Ureter (tissue), 1 donor: ENCODE results near the gene CCDC9B. TPM values are rescaled to one million over a fixed set of nuclear protein-coding genes. Genes with fewer than 3 reads are reported as not detected.

ENCODE experiments used
- DNase-seq: peaks from one replicate; pipeline ENCODE4 v3.0.0-alpha.2; 2020; ENCODE audit warnings: low spot score
- total RNA-seq: library from RNA; stranded (reverse); gene quantifications from one replicate; pipeline ENCODE4 v1.2.4, GENCODE V29; 2023
- donor health status: DM: yes; HTN: yes; CAD: no.

CCDC9B gene
- total RNA-seq, 1 donor from 2014 or later = 56.5 TPM

DNA sequence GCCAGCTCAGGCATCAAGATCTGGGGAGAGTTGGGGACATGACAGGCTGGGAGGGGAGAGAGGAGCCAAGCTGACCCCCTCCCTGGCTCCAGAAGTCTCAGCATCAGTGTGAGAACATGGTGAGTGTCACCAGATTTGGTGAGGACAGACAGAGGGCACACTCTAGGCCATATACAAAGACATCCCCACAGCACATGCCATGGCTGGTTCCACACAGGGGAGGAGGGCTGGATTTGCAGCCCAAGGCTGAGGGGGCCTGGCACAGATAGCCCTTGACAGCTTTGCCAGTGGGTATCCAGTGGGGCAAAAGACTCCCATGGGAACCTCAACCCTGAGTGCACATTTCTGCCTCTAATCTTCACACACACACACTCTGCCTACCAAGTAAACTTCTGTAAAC, 47.7 kb downstream of the CCDC9B start:
- DNase-seq = no peak

DNA sequence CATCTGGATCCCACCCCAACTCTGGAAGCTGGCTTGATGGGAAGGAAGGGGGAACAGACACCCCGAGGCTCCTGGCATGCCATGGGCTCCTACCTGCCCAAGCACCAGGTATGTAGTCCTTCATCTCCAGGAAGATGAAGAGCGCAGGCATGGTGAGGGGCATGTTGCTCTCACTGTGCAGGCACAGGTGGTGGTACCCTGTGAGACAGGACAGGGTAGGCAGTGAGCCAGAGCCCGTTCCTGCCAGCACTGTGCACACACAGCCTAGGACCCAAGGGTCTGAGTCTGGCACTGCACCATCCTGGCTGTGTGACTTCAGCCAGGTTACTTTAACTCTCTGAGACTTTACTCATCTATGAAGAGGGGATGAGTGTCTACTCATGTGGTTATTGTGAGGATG, 48.5 kb downstream of the CCDC9B start:
- no peak for DNase-seq

DNA sequence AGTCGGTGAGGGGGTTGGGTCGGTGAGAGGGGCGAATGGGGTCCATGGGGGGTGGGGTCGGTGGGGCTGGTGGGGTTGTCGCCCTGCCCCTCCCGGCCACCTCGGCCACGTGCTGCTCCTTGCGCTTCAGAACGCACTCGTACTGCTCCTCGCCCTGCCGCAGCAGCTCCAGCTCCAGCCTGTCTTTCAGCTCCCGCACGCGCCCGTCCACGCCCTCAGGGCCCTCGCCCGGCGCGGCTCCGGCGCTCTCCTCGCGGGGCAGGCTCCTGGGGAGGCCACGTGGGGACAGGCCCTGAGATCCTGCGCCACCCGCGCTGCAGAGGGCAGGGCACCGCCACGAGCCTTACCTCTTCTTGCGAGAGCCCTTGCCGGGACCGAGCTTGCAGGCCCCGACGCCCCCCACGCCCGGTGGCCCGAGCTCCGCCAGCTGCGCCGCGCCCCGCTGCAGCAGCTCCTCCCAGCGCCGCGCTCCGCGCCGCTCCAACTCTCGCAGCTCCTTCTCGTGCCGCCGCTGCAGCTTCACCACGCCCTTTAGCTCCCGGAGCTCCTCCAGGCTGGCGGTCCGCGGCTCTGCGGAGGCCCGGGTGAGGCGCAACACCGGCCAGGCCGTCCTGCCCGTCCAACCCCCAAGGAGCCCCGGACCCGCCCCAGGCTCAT, 49.7 kb downstream of the CCDC9B start:
- no peak for DNase-seq

DNA sequence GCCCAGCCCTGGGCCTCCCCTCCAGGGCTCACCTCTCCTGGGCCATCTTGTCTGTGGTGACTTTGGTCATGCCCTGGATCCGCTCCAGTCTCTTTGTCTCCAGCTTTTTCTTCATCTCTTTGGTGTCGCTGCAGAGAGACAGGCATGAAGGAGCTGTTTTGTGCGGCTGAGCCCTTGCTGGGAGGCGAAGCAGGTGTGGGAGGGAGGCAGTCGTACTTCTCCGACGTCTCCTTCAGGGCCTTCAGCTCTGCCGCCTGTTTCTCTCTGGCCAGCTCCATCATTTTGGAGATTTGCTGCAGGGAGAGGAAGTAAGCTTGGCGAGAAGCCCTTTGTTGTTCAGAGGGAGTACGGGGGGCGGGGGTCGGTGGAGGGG, 50.2 kb downstream of the CCDC9B start:
- DNase-seq = no peak

DNA sequence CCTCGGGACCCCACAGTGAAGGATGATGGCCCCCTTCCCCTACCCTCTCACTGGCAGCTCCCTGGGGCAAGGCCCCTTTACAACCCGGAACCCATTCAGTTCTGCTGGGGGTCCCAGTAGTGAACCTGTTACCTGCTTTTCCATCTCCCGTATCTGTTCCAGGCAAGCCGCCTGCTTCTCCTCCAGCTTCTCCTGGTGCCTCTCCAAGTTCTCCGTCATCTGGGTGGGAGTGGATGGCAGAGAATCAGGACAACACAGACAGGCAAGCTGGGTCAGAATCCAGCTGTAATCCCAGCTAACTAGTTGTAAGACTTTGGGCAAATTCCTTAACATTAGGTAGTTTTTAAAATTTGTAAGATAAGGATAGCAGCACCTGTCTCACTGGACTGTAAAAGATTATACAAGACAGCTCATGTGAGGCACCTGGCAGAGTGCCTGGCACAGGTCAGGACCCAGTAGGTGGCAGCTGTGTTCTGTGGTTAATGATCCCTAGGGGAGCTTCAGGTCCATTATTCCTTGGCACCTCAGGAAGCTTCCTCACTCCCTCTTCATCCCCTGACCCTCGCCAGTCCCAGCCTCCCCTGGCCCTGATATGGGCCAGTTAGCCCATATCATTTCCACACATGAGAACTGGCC, 51.5 kb downstream of the CCDC9B start:
- DNase-seq = no peak

DNA sequence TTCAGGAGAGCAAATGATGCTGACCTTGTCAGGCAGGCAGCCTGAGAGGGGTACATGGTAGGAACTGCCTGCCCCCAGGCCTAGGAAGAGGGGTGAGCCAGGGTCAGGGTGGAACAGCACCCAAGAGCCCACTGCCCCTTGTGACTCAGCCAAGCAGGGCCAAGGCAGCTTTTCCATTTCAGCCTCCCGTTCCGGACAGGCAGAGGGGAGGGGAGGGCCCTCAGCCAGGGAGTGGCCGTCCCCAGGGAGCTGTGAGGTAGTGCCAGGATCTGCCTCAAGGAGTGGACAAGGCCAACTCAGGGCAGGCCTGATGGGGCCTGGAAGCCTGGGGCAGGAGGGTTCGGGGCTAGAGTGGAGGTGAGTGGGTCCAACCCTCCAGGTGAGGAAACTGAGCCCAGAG, 52.8 kb downstream of the CCDC9B start:
- no peak for DNase-seq

DNA sequence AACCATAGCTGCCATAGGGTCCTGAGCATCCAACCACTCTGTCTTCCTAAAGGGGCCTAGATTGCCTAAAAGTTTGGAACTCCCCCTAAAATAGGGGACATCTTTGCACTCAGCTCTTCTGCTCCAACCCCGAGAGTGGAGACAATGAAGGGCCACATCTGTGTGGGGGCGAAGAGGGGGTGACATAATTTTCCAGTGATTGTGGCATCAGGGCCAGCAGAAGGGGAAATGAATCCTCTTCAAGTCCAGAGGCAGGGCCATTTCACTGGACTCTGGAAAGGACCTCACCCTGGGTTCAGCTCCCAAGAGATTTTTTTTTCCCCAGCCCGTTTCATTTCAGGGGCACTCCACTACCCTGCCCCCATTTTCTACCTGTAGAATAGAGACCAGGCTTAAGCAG, 53.2 kb downstream of the CCDC9B start:
- no peak for DNase-seq

DNA sequence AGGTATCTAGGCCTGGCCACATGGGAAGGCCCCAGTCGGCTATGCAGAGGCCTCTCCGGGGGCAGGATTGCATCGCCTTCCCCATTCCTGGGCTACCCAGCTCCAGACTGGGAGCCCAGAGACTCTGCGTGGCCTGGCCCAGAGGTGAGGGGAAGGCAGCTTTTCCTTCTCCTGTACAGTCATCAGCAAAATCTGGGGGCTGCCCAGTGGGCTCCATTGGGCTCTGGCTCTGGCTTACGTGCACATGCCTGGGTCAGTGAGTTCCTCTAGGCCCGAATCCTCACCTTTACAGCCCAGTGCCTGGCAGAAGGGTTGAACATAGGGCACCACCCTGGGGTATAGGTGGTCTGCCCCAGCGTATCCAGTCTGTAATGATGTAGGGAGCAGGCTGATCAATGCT, 53.9 kb downstream of the CCDC9B start:
- no peak for DNase-seq

DNA sequence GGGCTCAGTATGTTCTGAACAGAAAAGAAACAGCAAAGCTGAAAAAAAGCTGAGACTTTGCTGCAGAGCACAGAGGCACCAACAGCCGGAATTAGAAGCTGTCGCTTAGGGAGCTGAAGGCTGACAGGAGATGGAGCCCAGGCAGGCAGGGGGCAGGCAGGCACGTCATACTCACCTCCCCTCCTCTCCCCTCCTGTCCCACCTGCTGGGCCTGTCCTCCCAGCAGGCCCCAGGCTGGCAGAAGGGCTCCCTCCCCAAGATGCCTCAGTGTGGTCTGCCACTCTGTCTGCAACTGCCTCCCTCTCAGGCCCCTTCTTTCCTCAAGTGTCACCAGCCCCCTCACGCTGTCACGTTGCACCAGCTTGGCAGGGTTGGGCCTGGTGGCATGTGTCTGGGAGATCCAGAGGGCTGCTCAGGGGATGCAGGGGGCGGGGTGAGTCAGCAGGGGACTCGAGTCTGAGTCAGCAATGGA, 54.6 kb downstream of the CCDC9B start:
- no peak for DNase-seq

DNA sequence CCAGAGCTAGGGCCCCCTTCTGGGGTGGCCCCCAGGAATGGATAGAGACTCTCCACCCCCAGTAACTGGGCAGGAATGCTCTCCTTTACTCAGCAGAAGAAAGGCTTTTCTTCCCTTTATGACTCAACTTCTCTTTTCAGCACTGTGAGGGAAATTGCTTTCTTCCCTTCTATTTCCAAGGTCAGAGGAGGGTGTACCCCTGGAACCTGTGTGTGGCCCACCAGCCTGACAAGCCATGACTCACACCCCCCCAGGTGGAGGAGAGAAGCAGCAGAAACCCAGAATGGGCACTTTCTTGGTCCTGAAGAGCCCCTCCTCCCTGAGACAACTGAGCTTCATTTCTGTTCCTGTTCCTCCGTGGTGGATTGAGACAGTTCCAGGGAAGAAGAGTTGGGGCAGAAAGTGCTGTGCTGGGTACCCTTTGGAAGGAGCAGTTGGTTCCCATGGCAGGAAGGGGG, 55.2 kb downstream of the CCDC9B start:
- no peak for DNase-seq

DNA sequence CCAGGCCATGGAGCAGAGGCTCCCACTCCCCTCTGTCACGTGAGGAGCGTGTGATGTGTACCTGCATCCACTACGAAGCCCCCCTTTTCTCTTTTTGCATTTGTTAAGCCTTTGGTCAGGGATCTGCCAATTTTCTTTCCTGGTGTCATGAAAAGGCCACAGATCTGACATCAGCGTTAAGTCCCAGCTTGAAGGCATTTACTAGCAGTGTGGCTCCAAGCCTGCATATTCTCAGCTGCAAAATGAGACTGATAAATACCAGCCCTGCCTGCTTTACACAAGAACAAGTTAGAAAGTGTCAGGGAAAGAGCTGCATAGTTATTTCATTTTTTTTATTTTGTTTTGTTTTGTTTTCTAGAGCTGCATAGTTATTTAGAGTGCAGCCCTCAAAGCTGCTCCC, 55.6 kb downstream of the CCDC9B start:
- no peak for DNase-seq

DNA sequence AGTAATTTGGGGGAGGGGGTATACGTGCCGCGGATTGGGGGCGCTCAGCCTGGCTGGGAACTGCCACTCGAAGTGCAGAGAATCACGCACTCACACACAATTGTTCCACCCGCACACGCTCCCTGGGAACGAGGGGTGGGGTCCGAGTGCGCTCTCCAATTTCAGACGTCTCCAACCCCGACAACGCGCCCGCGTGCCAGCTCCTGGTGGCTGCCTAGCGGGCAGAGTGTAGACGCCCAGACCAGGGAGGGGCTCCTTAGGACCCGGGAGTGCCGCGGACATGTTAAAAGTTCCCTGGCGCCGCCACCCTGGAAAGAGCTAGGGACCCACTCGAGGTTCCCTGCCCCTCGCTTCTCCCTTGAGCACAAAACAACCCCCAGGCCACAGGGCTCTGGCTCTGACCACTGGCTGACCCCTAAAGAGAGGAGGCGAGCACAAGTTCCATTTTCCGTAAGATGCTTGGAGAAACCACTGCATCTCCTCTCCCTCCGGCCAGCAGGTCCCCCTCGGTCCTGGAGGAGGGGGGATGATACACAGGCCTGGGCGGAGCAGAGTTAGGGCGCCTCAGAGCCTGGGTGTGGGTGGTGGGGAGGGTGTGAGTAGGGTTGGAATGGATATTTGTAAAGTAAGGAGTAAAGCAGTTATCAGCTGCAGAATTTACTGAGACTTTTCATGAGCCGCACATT, 57.0 kb downstream of the CCDC9B start:
- no peak for DNase-seq

DNA sequence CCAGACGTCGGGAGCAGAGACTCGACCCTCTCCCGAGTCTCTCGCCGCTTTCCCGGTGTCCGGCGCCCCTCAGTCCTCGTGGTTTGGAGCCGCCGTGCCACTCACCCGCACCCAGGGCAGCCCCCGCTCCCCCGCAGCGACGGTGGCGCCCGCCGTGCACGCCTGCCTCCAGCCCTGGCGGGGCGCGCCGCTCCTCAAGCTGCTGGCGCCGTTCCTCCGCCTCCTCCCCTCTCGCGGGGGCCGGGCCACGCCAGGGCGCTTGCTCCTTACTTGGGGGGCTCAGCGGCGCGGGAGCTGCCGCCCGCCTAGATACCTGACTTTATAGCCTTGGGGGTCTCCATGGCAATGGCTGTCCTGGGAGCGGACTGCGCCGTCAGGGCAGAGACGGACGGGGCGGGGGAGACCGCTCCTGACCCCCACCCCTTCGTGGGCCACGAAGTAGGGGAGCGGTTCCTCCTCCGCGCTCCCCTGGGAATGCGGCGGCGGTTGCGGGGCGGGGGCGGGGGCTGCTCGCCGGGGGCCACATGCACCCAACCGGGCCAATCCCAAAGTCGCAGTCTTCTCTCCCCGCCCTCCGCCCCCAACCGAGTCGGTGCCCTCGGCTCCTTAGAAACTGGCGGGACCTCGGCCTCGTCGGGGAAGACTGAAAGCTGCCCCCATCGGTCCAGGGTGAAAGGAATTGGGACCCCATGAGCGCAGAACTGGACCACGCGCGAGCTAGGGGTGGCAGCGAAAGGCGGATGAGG, 57.7 kb downstream of the CCDC9B start, which contains the start of gene ANKRD63:
Gene ANKRD63, minus strand, starts transcription at position 196 of the 746 bp plus-strand sequence. CDS start 478 bp downstream, outside the sequence.
- DNase-seq = no peak

DNA sequence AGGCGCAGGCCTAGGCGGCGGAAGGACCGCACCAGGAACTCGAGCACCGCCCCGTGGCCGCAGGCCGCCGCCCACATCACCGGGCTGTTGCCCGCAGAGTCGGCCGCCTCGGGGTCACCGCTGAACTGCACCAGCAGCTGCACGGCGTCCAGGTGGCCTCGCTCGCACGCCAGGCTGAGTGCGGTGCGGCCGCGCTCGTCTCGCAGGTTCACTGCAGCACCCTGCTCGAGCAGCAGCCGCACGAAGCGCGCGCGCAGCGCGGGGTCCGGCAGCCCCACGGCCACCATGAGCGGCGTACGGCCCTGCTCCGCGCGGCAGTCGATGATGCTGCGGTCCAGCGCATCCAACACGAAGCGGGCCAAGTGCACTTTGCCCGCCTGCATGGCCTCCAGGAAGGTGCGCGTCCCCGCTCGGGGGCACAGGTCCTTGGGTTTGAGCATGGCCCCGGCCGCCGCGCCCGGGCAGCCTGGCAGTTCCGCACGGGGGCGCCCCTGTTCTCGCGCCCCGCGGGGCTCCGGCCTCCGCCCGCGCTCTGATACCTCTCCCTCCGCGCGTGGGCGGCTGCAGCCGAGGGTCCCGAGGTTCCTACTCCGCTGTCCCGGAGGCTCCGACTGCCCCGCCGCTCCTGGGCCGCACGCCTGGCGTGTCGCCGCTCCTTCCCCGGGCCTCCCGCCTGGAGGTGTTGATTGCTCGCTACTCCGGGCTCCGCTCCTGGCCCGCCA, 58.4 kb downstream of the CCDC9B start:
- DNase-seq = no peak

DNA sequence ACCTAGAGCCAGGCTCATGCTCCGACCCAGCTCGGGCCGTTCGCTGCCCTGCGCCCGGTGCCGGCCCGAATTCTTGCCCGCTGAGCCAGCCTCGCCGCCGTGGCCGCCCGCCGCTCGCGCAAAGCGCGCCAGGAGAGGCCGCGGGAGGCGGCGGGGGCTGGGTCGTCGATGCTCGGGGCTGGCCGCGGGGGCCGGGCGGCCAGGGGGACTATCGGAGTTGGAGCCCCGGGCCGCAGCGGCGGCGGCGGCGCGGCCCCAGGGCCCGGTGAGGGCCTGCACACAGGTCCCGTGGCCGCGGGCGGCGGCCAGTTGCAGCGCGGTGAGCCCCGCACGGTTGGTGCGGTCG, 59.0 kb downstream of the CCDC9B start:
- DNase-seq = no peak

Other genes with a start within 250 kb of the CCDC9B start
- gene BMF, start 232.1 kb downstream of the CCDC9B start, total RNA-seq = 8.3 TPM
- 1.9 TPM for gene BUB1B, start 179.9 kb downstream of the CCDC9B start, total RNA-seq
- gene PAK6, start 101.9 kb downstream of the CCDC9B start, total RNA-seq = 29.5 TPM
- gene ANKRD63, start 57.9 kb downstream of the CCDC9B start, total RNA-seq = not detected
- gene PLCB2, start 33.0 kb downstream of the CCDC9B start, total RNA-seq = 26.9 TPM
- 26.2 TPM for gene INAFM2, start 17.2 kb downstream of the CCDC9B start, total RNA-seq
- not detected for gene PHGR1, start 10.1 kb upstream of the CCDC9B start, total RNA-seq
- gene DISP2, start 17.3 kb upstream of the CCDC9B start, total RNA-seq = 0.60 TPM
- gene KNSTRN, start 41.8 kb upstream of the CCDC9B start, total RNA-seq = 8.7 TPM
- 109 TPM for gene IVD, start 64.9 kb upstream of the CCDC9B start, total RNA-seq
- 29.0 TPM for gene BAHD1, start 100.0 kb upstream of the CCDC9B start, total RNA-seq
- gene CHST14, start 130.0 kb upstream of the CCDC9B start, total RNA-seq = 18.0 TPM
- 28.9 TPM for gene CCDC32, start 224.1 kb upstream of the CCDC9B start, total RNA-seq
- gene RPUSD2, start 228.4 kb upstream of the CCDC9B start, total RNA-seq = 8.4 TPM